GM19372 (cell line): ENCODE results near the gene ARID1B.
A peak's percentile ranks its signal among the peaks of the same experiment; 100 is the strongest.
"Not testable (repeated sequence)": the region's sequence is repeated elsewhere in the genome, so short reads cannot be mapped to it uniquely, and the experiment has no call there.

Source experiments
- ATAC-seq: cut with Tn5 transposase; IDR thresholded peaks from one replicate; pipeline ENCODE4 v1.9.1; 2021; ENCODE audit warnings: mild to moderate bottlenecking, low read depth, moderate library complexity; ENCODE audit not compliant: unreplicated experiment

ARID1B gene

GRCh38 chr6:156925718-156926607, 148.8 kb downstream of the ARID1B start:
- ATAC-seq = peak; percentile 89

GRCh38 chr6:156928126-156928525, 150.9 kb downstream of the ARID1B start:
- ATAC-seq = no peak

GRCh38 chr6:156928972-156929371, 151.8 kb downstream of the ARID1B start:
- ATAC-seq = no peak

DNA sequence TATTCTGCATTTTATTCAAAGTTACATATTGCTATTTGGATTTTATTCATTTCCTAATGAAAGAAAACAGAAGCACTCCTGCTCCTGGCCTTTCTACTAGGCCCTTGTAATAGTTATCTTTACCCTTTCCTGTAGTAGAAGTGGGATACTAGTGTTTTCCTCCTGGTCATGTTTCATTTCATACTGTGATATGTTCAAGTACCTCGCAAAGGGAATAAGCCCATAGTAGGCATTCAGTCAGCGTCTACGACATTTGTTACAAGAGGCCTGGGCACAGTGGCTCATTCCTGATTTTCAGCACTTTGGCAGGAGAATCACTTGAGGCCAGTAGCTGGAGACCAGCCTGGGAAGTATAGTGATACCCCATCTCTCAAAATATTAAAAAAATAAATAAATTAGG, 154.1 kb downstream of the ARID1B start:
- ATAC-seq = no peak

GRCh38 chr6:156933201-156934068, 156.3 kb downstream of the ARID1B start:
- ATAC-seq = no peak

DNA sequence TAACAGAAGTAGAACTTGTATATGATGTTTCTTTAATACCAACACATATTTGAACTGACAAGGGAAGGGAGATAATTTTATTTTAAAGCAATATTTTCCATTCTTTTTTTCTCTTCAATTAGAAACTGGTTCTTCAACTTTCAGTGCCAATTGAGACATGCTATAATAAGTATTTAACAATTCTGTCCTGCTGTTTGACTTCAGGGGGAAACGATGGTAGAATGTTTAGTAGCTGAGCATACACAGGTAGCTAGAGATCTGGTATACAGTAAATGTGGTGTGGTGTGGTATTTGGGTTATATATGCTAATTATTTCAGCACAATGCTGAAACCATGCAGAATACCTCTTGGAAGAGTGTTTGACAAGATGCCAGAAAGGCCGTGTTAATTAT, 156.9 kb downstream of the ARID1B start:
- ATAC-seq = no peak

DNA sequence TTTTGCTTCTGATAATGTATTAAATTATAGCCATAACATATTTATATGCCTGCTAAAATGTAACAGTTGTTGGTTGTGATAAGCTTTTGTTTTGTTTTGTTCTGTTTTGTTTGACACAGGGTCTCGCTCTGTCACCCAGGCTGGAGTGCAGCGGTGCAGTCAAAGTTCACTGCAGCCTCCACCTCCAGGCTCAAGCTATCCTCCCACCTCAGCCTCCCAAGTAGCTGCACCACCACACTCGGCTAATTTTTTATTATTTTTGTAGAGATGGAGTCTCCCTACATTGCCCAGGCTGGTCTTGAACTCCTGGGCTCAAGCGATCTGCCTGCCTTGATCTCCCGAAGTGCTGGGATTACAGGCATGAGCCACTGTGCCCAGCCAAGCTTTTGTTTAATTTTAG, 157.8 kb downstream of the ARID1B start:
- no peak for ATAC-seq

- no peak for ATAC-seq
Measured at GRCh38 chr6:156938143-156938542, 161.0 kb downstream of the ARID1B start.

GRCh38 chr6:156940221-156940620, 163.0 kb downstream of the ARID1B start:
- ATAC-seq = no peak

DNA sequence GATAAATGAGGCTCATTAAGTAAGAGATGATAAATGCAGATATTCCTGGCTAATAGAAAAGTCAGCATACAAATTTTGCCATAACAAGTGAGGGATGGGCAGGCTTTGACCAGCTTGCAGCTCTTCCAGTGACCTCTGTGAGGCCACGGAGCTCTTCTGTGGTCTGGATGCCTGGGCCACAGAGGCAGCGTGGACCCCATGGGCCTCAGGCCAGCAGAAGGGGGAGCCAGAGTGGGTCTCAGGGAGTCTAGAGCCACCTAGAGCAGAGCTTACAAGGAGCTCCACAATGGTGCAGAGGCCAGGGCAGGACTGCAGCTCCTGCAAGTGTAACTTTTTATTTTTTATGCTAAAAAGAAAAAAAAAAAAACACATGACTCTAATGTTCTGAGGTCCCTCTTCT, 165.1 kb downstream of the ARID1B start:
- ATAC-seq = no peak

DNA sequence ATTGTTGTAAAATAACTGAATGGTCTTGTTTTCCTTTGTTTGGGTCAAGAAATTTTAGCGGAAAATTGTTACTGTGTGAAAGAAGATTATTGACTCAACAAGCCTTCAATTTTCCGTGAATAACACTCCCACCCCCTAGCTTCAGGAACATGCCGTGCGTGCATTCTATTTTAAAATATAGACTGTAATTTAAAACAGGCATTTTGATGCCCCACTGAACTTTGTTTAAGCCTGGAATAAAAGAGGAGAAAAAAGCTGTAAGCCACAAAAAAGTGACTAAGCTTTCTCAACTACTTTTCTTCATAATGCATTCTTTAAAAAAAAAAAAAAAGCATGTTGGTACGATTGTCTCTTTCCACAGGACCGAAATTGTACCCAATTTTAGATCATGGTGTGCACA, 166.0 kb downstream of the ARID1B start:
- no peak for ATAC-seq

DNA sequence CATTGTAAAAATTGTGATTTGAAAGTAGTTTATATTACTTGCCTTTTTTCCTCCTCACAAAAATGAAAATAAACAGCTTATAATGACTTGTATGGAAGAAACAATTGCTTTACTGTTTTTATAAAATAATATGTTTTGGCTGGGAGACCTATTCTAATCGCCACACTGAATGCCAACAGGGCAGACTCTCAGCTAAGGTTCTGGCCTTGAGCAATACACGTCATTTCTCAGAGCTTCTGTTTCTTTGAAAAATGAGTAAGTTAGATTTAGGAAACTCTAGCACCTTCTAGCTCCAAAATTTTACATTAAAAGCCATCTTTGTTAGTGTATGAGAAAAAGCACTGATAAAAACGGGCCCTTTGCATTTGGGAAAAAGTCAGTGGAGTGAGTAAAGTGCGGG, 166.6 kb downstream of the ARID1B start:
- ATAC-seq = no peak

GRCh38 chr6:156944412-156944811, 167.2 kb downstream of the ARID1B start:
- no peak for ATAC-seq

GRCh38 chr6:156945789-156946172, 168.6 kb downstream of the ARID1B start:
- not testable (repeated sequence) for ATAC-seq

DNA sequence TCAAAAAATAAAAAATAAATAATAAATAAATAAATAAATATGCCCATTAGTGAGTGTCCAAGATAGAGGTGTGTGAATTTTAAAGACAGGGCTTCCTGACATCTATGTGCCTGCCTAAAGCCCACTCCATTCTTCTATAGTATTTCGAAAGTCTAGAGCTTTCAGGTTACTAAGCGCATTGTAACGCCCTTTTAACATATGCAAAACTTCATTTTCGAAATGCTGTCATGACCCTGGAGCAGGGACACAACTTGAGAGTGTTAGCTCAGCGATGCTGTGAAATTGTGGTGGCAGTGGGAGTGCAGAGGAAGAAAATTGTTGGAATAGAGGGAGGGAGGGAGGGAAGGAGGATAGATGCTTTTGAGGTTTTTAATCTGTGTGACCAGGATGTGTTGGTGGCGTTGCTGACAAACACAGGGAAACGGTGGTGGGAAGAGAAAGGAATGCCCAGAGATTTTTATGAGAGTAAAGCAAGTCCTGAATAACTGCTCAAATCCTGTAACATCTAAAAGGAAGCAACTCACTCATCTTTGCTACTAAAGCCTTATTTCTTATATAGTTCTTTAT, 169.3 kb downstream of the ARID1B start:
- no peak for ATAC-seq

DNA sequence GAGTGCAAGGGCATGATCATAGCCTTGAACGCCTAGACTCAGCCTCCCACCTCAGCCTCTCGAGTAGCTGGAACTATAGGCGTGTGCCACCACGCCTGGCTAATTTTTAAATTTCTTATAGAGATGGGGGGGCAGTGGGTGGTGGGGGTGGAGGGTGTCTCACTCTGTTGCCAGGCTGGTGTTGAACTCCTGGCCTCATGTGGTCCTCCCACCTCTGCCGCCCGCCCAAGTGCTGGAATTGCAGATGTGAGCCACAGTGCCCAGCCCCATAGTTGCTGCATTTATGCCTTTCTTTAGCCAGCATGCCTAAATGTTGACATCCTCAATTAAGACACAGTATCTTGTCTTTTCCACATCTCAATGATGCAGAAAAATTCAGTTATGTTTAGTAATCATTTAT, 171.1 kb downstream of the ARID1B start:
- ATAC-seq = no peak

DNA sequence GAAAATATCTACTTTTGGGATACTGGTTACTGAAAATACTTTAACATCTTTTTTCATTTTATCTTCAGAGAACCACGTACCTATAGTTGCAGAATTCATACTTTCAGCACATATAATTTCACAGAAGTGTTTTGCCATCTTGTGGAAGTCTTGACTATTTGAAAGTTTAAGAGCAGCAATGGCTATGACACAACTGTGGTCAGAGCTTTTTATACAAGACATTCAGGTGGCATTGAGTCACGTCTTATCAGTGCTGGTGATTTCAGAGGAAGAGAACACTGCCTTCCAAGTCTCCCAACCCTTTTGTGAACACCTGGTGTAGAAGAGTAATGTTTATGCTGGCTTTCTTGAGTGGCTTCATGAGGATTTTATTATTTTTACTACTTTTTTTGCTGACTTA, 171.6 kb downstream of the ARID1B start:
- no peak for ATAC-seq

- no peak for ATAC-seq
Measured at GRCh38 chr6:156949376-156949775, 172.2 kb downstream of the ARID1B start.

DNA sequence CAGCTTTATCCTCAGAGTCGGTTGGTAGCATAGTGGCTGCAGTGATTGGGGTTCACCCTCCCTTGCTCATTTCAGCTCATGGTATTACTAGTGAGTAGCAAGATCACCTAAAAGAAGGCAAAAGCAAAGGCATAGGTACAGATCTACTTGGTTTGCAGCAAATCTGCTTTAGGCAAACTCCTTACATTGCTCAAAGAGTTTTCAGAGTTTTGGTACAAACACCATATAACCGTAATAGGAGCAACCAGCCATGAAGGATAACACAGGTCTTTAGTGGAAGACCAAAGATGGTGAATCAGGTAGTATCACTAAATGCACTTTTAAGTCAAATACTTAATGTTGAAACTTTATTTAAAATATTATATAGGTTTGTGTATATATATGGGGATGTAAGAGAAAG, 172.9 kb downstream of the ARID1B start:
- no peak for ATAC-seq

GRCh38 chr6:156950531-156950930, 173.4 kb downstream of the ARID1B start:
- no peak for ATAC-seq

DNA sequence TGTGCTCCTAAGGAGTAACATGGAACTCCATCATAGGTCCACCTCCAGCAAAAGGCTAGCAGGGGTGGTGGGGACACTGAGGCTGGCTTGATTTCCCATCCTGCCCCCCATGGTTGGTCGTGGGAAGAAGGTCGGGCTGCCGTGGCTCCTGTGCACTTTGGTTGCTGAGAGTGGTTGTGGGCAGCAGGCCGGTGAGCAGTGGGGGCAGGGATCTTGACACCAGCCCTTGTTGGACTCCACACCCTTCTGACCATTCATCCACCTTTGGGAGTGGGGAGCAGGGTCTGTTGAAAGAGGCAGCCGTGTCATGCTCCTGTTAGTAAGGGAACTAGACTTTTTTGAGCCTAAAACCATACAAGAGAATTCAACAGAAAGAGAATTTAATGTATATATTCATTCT, 175.2 kb downstream of the ARID1B start:
- ATAC-seq = no peak
